Measurements from ENCODE around the gene CERS2.

The CERS2 gene

GRCh38 chr1:151002611-151003010 lies 28.0 kb upstream of the CERS2 start:
- no peak for TF ChIP-seq CTCF (conservative IDR thresholded peaks at IDR 0.05; ENCODE audit: low read depth, low read length)
- Histone ChIP-seq H3K27ac (no peak overlapping the region), H3K4me2 (no peak overlapping the region), H3K27me3 (ENCODE audit: insufficient read depth, low read depth) (no peaks in the 10 kb centered on the region; the same call in 1 of the 2 replicates), H4K20me1 (ENCODE audit: insufficient read depth) (no peaks in the 10 kb centered on the region), H3K9ac (no peak overlapping the region), H3K79me2 (ENCODE audit: insufficient read depth, low read depth) (no peaks in the 10 kb centered on the region), H2AFZ (ENCODE audit: low read depth) (no peak overlapping the region), H3K4me1 (ENCODE audit: low read depth, poor library complexity, severe bottlenecking) (peaks cover 40% of the 10 kb centered on the region), H3K36me3 (ENCODE audit: insufficient read depth) (no peaks in the 10 kb centered on the region), H3K4me3 (IDR thresholded peaks at IDR 0.05; ENCODE audit: insufficient read depth, low read depth, low read length) (no peak overlapping the region)

- Histone ChIP-seq H2AFZ (ENCODE audit: low read depth) (no peak overlapping the region), H4K20me1 (ENCODE audit: insufficient read depth) (no peaks in the 10 kb centered on the region), H3K27ac (no peak overlapping the region), H3K36me3 (ENCODE audit: insufficient read depth) (no peaks in the 10 kb centered on the region), H3K4me3 (IDR thresholded peaks at IDR 0.05; ENCODE audit: insufficient read depth, low read depth, low read length) (no peak overlapping the region), H3K27me3 (ENCODE audit: insufficient read depth, low read depth) (no peaks in the 10 kb centered on the region; the same call in 1 of the 2 replicates), H3K4me1 (ENCODE audit: low read depth, poor library complexity, severe bottlenecking) (peaks cover 40% of the 10 kb centered on the region), H3K4me2 (no peak overlapping the region), H3K79me2 (ENCODE audit: insufficient read depth, low read depth) (no peaks in the 10 kb centered on the region), H3K9ac (no peak overlapping the region)
- TF ChIP-seq CTCF (conservative IDR thresholded peaks at IDR 0.05; ENCODE audit: low read depth, low read length): no peak
These were observed 27.4 kb upstream of the CERS2 start for GRCh38 chr1:151002051-151002450.

DNA sequence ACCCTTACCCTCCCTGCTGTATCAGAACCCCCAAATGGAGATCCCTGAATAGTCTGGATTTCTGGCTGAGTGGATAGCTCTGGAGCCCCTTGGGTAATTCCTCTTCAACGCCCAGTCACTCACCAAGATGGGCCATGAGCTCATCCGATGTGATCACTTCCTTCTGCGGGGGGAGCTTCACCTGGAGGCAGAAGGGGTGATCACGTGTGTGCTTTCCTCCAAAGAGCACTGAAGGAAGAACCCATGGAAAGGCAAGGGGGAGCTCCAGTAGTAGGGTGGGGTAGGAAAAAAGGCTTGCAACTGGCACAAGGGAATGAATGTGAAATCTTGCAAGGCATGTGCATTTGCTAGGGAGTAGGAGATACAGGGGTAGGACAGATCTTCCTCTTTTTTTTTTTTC lies 27.0 kb upstream of the CERS2 start:
- Histone ChIP-seq H3K27me3 (ENCODE audit: insufficient read depth, low read depth) (no peaks in the 10 kb centered on the region; the same call in 1 of the 2 replicates), H3K79me2 (ENCODE audit: insufficient read depth, low read depth) (no peaks in the 10 kb centered on the region), H3K9ac (no peak overlapping the region), H2AFZ (ENCODE audit: low read depth) (no peak overlapping the region), H3K36me3 (ENCODE audit: insufficient read depth) (no peaks in the 10 kb centered on the region), H4K20me1 (ENCODE audit: insufficient read depth) (no peaks in the 10 kb centered on the region), H3K4me2 (no peak overlapping the region), H3K27ac (no peak overlapping the region), H3K4me3 (IDR thresholded peaks at IDR 0.05; ENCODE audit: insufficient read depth, low read depth, low read length) (no peak overlapping the region), H3K4me1 (ENCODE audit: low read depth, poor library complexity, severe bottlenecking) (peaks cover 37% of the 10 kb centered on the region)
- TF ChIP-seq CTCF (conservative IDR thresholded peaks at IDR 0.05; ENCODE audit: low read depth, low read length): no peak

DNA sequence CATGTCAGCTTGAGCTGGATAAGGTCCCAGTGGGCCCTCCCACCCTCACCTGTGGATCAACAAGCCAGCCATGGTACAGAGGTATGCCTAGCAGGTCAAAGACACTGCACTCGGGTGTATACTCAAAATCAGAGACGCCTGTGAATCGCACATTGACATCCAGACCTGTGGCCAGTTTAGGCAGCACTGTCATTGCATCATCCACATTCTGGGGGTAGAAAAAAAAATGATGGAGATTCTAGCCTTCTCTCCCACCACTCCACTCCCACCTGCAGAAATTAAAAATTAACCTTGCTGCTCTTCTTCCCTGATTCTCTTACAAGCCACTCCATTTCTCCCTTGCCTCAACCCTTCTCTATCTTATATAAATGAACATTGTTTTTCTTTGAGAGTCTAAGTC lies 25.8 kb upstream of the CERS2 start:
- Histone ChIP-seq H3K27me3 (ENCODE audit: insufficient read depth, low read depth) (no peaks in the 10 kb centered on the region; the same call in 1 of the 2 replicates), H3K27ac (no peak overlapping the region), H3K4me2 (no peak overlapping the region), H3K4me1 (ENCODE audit: low read depth, poor library complexity, severe bottlenecking) (peaks cover 38% of the 10 kb centered on the region), H2AFZ (ENCODE audit: low read depth) (no peak overlapping the region), H3K4me3 (IDR thresholded peaks at IDR 0.05; ENCODE audit: insufficient read depth, low read depth, low read length) (no peak overlapping the region), H4K20me1 (ENCODE audit: insufficient read depth) (no peaks in the 10 kb centered on the region), H3K79me2 (ENCODE audit: insufficient read depth, low read depth) (no peaks in the 10 kb centered on the region), H3K36me3 (ENCODE audit: insufficient read depth) (no peaks in the 10 kb centered on the region), H3K9ac (no peak overlapping the region)
- TF ChIP-seq CTCF (conservative IDR thresholded peaks at IDR 0.05; ENCODE audit: low read depth, low read length): no peak

Data from KMS-11 (cell line).